ENCODE data around the gene DOC2B. TPM values are rescaled to one million over a fixed set of nuclear protein-coding genes. Genes with fewer than 3 reads are reported as not detected.

Gene DOC2B
- total RNA-seq, 4 donors from 2014 or later = 4.4 to 11.5 (median 10.6) TPM

GRCh38 chr17:178292-179065 is 3.0 kb downstream of the DOC2B start:
- TF ChIP-seq POLR2AphosphoS5 (IDR thresholded peaks at IDR 0.05) = no peak
- H3K36me3 ChIP-seq = no peaks in the 10 kb centered on the region
- H3K27me3 ChIP-seq = peaks cover 96% of the 10 kb centered on the region
- 66 to 77% methylated on average over 5 to 8 of the region's 12 CpGs for WGBS, 2 donors (ENCODE audit: low coverage in 1 of 2)
- no peak for ATAC-seq
- no peak overlapping the region for H3K4me3 ChIP-seq
- H3K4me1 ChIP-seq = peaks cover 0 to 39% (median 4%) of the 10 kb centered on the region in 3 donors
- no peaks in the 10 kb centered on the region for H3K9me3 ChIP-seq
- H3K27ac ChIP-seq = peak overlapping the region in 3 of 4 donors; percentile 4 to 80 (median 27)

DNA sequence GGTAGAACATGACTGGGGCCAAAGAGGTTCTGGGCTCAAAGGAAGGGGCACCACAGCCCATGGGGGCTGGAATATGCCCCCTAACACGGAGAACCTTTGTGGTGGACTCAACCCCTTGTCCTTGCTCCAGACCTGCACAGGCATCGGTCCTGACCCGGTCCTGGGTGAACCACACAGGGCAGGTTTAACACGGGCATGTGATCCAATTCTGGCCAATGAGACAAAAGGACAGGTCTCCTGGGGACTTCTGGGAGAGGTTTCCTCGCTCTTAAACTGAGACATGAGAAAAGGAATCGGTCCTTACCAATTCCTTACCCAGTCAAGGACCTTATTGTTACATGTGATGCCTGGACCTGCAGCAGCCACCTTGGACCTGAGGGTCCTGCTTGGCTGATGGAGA is 3.7 kb downstream of the DOC2B start:
- ATAC-seq = no peak
- H3K27me3 ChIP-seq = peaks cover 96% of the 10 kb centered on the region
- TF ChIP-seq CTCF (IDR thresholded peaks at IDR 0.05) (no peak), POLR2AphosphoS5 (IDR thresholded peaks at IDR 0.05) (no peak), EP300 (IDR thresholded peaks at IDR 0.05) (no peak), POLR2A (IDR thresholded peaks at IDR 0.05) (no peak)
- H3K4me3 ChIP-seq = no peak overlapping the region
- peaks cover 0 to 39% (median 4%) of the 10 kb centered on the region in 3 donors for H3K4me1 ChIP-seq
- H3K27ac ChIP-seq = no peak overlapping the region
- H3K9me3 ChIP-seq = no peaks in the 10 kb centered on the region
- WGBS, 2 donors (ENCODE audit: low coverage in 1 of 2) = no CpG with 5 or more reads among the region's 6 CpGs
- no peaks in the 10 kb centered on the region for H3K36me3 ChIP-seq

DNA sequence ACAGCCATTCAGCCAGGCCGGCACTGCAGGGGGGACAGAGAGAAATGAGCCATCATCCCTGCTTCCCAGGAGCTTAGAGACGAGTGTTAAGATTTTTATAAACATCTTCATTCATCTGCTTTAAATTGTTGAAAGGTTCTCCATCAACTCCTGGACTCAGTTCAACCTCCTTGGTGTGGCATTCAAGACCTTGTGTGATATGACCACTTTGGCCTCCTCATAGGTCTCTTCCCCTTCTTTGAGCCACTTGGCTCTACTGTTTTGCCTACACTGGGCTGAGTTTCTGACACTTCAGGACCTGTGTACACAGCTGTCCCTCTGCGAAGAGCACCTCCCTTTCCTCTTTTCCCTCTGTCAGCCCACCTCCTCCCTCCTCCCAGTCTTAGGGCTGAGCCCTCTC is 4.3 kb downstream of the DOC2B start:
- H3K4me3 ChIP-seq = no peak overlapping the region
- peaks cover 0 to 37% (median 4%) of the 10 kb centered on the region in 3 donors for H3K4me1 ChIP-seq
- no peak for ATAC-seq
- H3K36me3 ChIP-seq = no peaks in the 10 kb centered on the region
- no peak overlapping the region for H3K27ac ChIP-seq
- no peaks in the 10 kb centered on the region for H3K9me3 ChIP-seq
- 73 to 74% methylated on average over 2 to 3 of the region's 3 CpGs for WGBS, 2 donors (ENCODE audit: low coverage in 1 of 2)
- peaks cover 96% of the 10 kb centered on the region for H3K27me3 ChIP-seq
- TF ChIP-seq POLR2A (IDR thresholded peaks at IDR 0.05) (no peak), CTCF (IDR thresholded peaks at IDR 0.05) (no peak), EP300 (IDR thresholded peaks at IDR 0.05) (no peak), POLR2AphosphoS5 (IDR thresholded peaks at IDR 0.05) (no peak)

GRCh38 chr17:173166-173911 is 8.1 kb downstream of the DOC2B start:
- no peaks in the 10 kb centered on the region for H3K9me3 ChIP-seq
- H3K36me3 ChIP-seq = no peaks in the 10 kb centered on the region
- peaks cover 64% of the 10 kb centered on the region for H3K27me3 ChIP-seq
- 83 to 93% methylated on average over 5 to 6 of the region's 10 CpGs for WGBS, 2 donors (ENCODE audit: low coverage in 1 of 2)
- H3K27ac ChIP-seq = no peak overlapping the region
- H3K4me3 ChIP-seq = no peak overlapping the region
- no peak for ATAC-seq
- H3K4me1 ChIP-seq = peaks cover 0 to 2% (median 0%) of the 10 kb centered on the region in 3 donors
- no peak for TF ChIP-seq POLR2A (IDR thresholded peaks at IDR 0.05)
- no peak for TF ChIP-seq POLR2AphosphoS5 (IDR thresholded peaks at IDR 0.05)
- no peak for TF ChIP-seq EP300 (IDR thresholded peaks at IDR 0.05)
- TF ChIP-seq CTCF (IDR thresholded peaks at IDR 0.05) = no peak

DNA sequence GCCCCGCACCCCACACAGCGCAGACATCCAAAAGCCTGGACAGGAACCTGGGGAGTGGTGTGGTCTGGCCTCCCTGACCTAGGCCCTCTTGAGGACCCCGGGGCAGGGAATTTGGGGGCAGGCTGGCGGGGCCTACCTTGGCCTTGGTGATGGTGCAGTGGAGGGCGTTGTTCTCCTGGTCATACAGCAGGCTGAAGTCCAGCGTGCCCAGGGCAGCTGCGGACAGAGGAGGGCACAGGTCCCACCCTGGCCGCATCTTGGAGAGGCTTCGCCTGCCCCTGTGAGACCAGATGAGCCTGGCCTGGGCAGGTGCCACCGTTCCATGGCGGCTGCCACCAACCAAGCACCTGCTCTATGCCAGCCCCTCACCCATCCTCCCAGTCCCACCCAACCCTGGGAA is 9.0 kb downstream of the DOC2B start:
- TF ChIP-seq POLR2A (IDR thresholded peaks at IDR 0.05) (no peak), POLR2AphosphoS5 (IDR thresholded peaks at IDR 0.05) (no peak), EP300 (IDR thresholded peaks at IDR 0.05) (no peak), CTCF (IDR thresholded peaks at IDR 0.05) (no peak)
- no peaks in the 10 kb centered on the region for H3K36me3 ChIP-seq
- peaks cover 54% of the 10 kb centered on the region for H3K27me3 ChIP-seq
- H3K9me3 ChIP-seq = no peaks in the 10 kb centered on the region
- ATAC-seq = no peak
- H3K4me1 ChIP-seq = no peaks in the 10 kb centered on the region
- no peak overlapping the region for H3K4me3 ChIP-seq
- no peak overlapping the region for H3K27ac ChIP-seq
- no CpG with 5 or more reads among the region's 11 CpGs for WGBS, 2 donors (ENCODE audit: low coverage in 1 of 2)

All from gastroesophageal sphincter (tissue), 4 donors.